CD4-positive, alpha-beta T cell treated with Interleukin-17A for 4 hours (primary cell): ENCODE measurements around the gene SLC16A5.
"Not testable (repeated sequence)": the region's sequence is repeated elsewhere in the genome, so short reads cannot be mapped to it uniquely, and the experiment has no call there.

Source experiments
- DNase-seq: peaks from one replicate; pipeline ENCODE4 v3.0.0-alpha.2; 2020; ENCODE audit warnings: mixed read lengths

SLC16A5 gene

DNA sequence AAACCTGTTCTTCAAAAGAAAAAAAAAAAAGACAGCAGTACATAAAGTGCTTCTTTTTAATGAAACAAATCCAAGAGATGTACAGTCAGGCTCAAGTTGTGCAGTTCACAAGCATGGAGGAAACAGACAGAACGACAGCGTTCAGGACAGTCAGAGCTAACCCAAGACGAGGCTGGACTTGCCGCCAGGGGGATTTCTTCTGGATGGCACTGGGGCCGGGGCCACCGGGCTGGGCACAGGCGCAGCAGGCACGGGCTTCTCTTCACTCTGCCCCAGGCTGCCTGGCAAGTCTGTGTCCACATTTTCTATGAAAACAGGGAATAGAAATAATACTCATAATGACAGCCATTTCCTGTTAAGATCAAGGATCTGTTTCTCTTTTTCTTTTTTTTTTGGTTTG is 48.2 kb downstream of the SLC16A5 start:
- no peak for DNase-seq

DNA sequence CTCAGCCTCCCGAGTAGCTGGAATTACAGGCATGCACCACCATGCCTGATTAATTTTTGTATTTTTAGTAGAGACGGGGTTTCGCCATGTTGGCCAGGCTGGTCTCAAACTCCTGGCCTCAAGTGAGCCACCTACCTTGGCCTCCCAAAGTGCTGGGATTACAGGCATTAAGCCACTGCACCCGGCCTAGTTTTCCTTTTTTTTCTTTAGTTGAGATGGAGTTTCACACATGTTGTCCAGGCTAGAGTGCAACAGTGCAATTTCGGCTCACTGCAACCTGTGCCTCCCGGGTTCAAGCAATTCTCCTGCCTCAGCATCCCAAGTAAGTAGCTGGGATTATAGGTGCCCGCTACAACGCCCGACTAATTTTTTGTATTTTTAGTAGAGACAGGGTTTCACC is 50.0 kb downstream of the SLC16A5 start:
- not testable (repeated sequence) for DNase-seq

DNA sequence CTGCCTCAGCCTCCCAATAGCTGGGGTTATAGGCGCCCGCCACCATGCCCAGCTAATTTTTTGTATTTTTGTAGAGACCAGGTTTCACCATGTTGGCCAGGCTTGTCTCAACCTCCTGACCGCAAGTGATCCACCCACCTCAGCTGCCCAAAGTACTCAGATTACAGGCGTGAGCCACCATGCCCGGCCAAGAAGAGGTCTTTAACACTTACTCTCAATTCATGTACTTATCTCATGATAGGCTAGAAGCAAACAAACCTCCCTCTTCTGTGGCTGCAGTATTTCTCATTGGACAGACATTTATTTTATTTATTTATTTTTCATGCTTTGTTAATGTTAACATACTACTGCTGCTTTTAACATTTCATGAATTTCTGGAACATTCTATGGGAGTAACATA is 50.8 kb downstream of the SLC16A5 start:
- no peak for DNase-seq

DNA sequence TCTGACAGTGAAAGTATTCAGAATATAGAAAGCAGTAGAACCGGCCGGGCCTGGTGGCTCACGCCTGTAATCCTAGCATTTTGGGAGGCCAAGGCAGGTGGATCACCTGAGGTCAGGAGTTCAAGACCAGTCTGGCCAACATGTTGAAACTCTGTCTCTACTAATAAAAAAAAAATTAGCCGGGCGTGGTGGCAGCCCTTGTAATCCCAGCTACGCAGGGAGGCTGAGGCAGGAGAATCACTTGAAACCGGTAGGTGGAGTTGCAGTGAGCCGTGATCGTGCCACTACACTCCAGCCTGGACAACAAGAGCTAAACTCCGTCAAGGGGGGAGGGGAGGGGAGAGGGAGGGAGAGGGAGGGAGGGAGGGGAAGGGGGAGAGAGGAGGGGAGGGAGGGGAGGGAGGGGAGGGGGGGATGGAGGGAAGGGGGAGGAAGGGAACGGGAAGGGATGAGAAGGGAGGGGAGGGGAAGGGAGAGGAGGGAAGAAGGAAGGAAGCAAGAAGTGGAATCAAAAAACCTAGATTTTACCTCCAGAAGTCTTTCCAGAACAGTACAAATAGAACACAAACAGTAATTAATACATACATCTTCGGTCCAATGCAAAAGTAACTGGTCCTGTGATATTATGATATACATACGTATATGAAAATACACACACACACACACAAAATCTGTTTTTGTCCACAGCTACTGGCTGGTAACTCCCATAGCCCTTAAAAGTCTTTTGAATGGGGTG is 54.6 kb downstream of the SLC16A5 start:
- no peak for DNase-seq

DNA sequence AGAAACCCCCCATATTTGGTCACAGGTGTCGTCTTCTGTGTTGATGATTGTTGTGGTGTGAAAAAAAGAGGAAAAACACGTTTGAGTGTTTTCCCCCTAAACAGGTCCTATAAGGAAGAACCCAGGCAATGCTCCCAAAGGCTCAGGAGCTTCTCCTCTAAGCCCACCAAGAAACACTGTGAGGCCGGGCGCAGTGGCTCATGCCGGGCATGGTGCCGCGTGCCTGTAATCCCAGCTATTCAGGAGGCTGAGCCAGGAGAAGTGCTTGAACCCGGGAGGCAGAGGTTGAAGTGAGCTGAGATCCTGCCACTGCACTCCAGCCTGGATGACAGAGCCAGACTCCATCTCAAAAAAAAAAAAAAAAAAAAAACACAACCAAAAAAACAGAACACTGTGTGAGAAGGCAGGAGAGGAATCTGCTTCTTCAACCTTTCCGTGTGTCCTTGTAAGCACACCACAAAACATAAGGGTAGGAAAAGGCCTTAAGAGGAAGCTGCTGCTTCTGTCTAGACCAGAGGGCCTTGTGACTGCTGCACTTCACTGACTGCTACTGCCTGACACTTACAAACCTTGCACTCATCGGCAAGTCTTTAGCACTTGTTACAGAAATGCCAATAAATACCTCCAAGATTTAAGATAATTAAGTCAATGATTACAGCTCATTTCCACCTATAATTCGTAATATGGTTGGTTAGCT is 57.2 kb downstream of the SLC16A5 start:
- no peak for DNase-seq

DNA sequence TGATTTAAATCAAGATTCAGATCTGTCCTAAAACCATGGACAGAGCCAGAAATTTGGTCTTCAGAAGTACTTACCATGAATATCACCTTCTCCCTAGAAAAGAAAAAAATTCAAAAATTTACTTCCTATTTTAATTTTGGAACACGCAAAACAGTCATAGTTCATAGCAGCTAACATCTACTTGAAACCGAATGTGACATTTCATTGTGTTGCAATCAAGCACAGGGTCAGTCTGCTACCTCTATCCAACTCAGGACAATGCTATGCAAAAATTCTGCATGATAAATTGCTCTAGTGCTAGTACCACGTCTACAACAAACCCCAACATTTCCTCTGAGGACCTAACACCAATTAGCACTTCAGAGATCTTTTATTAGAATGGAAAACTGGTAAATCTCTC is 58.8 kb downstream of the SLC16A5 start:
- DNase-seq, result no peak

DNA sequence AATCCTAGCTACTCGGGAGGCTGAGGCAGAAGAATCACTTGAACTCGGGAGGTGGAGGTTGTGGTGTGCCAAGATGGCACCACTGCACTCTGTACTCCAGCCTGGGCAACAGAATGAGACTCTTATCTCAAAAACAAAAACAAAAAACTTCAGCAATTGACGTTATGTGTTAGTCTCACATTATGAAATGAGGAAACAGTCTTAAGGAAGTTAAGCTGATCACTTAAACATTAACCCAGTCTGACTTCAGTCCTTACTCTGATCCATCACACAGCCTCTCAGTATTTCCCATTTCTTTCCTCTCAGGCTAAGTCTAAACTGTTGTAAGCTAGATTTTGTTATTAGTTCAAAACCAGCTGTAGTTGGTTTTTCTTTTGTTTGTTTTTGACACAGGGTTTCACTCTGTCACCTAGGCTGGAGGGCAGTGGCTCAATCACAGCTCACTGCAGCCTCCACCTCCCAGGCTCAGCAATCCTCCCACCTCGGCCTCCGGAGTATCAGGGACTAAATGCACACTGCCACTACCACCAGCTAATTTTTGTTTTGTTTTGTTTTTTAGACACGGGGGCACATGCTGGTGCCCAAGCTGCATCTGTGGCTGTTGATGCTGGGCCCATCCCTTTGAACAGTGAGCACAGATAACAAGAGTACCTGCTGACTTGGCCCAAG is 60.3 kb downstream of the SLC16A5 start:
- DNase-seq, result no peak

DNA sequence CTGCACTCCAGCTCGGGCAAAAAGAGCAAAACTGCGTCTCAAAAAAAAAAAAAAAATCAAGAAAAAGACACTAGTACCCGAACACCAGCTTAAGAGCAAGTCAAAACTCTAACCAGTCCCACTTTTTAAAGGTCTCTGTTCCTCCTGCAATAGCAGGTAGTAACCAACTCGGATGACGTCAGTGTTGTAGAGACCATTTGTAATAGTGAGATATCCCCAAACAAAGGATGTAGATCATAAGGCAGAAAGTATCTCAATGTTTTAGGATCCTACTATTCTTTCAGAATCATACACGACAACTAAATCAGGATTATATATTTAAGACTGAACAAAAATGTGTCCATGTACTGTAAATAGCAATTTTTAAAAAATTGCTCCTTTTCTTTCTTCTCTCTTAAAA is 64.2 kb downstream of the SLC16A5 start:
- DNase-seq, result no peak

DNA sequence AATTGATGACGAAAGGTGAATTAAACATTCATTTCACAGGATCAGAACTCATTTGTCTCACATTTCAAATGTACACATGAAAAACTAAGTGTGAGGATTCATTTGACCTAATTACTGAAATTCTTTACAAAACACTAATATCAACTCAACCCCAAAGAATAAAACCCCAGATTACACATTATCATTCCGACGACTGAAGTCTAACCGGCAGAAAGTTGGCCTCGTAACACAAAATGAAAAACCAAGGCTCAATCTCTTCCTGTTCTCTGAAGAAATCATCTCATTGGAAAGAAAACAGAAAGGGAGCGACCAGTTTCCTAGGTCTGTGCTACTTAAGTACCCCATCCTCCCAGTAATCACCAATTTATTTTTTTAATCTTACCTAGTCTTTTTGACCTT is 64.8 kb downstream of the SLC16A5 start:
- DNase-seq, result no peak

DNA sequence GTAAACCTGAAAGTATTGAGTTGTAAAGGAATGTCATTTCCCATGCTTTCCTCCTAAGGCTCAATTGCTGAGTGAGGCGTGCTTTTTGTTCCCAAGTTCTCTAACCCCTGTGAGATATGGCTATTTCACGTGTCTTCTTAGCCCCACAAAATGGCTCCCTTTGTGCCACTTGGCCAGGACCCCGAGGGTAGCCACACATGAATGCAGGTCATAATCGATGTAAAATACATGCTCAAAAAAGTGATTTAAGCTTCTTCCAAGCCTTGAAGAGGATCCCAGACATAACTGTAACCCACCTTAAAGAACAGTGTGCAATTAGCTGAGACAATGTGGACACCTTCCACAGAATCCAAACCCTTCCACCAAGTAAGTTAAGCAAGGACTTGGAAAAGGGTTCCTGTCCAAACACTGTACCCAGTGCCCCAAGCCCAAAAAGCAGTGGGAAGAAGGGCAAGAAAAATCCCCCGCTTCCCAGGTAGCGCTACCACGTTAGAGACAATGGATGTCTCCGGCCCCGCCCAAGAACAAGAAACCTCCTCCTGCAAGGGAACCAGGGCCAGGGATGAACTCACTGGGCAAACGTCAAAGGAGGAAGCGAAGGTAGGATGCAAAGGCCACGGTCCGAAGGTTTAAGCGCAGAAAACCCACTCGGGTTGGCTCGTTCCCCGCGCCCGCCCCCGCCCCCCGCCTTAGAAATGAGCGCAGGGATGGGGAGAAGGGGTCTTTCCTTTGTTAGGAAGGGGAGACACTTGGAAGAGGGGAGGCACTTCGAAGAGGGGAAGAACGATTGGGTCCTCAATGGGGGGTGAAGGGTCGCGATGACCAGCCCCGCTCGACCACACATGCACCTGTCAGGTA is 65.4 kb downstream of the SLC16A5 start:
- peak; percentile 32 for DNase-seq

DNA sequence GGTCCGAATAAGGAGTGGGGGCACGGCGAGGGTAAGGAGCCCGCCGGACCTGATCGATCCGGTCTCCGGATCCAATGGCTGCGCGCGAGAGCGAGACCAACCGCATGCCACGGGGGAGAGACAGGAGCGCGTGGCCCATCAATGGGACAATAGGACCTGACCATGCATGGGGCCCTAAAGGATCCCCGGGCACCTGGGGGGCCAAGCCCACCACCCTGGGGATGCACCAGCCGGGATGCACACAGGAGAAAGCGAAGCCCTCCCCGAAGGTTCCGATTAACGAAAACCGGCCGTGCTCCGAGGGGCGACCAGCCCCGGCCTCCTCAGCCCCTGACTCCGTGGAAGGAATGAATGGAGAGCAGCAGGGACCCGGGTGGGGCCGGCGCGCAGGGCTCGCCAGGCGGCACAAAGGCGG is 66.0 kb downstream of the SLC16A5 start:
- peak; percentile 24 for DNase-seq

DNA sequence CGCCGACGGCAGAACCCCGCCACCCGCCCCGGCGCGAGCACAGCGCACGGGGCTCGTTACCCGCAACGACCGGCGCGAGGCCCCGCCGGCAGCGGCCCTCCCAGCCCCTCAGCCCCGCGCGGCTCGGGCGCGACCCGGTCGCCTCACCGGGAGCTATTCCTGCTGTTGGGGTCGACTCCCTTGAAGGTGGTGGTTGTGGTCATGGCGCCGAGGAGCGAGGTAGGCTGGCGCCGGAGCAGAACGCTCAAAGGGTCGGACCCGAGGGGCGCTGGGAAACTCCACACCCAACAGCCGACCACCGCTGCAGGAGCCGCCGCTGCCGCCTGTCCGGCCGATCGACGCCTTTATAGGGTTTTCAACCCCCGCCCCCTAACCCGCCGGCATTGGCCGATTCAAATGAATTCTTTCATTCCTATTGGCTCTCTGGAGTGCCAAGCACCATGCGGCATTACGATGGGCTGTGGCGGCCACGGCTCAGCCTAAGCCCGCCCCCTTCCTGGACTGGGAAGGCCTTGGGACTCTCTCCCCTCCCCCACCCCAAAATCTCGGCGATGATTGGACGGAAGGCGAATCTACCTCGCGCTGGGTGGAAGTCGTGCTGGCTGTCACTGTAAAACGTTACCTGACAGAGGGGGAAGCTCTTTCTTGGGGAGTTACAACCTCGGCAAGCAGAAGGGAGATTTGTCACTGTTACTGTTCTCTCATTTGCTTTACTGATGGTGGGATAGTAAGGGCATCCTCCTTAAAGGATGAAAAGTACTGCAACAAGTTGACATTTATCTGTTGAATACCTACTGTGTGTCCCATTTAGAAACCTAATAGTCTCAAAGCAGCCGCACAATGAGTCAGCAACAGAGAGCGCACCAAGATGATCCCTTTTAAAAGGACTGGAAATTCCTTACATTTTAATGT is 66.7 kb downstream of the SLC16A5 start, which contains the start of gene JPT1:
JPT1 (minus strand) TSS at position 318 of the 912 bp plus-strand sequence; CDS start at position 203, 115 bp downstream.
- DNase-seq, result peak; percentile 99

DNA sequence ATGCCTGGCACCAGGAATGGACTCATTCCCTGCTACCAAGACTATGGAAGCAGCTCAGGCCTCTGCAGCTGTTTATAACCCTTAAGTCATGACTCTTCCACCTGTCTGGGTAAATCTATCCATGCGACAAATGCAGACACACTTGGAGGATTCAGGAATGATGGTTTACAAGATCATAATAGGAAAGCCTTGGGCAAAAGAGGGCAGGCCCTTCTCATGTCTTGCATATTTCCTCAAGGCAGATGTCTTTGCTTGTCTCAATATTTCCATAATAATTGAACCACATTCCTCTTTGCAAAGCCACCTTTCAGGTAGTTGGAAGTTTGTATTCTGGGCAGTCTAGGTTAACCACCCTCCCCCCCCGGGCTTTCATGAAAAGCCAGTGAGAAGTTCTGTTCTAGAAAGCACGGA is 67.4 kb downstream of the SLC16A5 start:
- DNase-seq, result no peak
